Stimulated activated CD8-positive, alpha-beta memory T cell treated with anti-CD3 and anti-CD28 coated beads, Interleukin-4, amount 100 ng/mL, for 48 hours (primary cell): Measurements from ENCODE around the gene S100A11.
"Not testable (repeated sequence)": the region's sequence is repeated elsewhere in the genome, so short reads cannot be mapped to it uniquely, and the experiment has no call there.

Experiments
- DNase-seq: peaks from one replicate; pipeline ENCODE4 v3.0.0-alpha.2; 2020

The S100A11 gene

GRCh38 chr1:152036267-152037216 lies at the start of gene S100A11:
TSS of gene S100A11 (minus strand) at chr1:152037004. CDS start at chr1:152036915, 89 bp downstream.
- DNase-seq = peak; percentile 91

DNA sequence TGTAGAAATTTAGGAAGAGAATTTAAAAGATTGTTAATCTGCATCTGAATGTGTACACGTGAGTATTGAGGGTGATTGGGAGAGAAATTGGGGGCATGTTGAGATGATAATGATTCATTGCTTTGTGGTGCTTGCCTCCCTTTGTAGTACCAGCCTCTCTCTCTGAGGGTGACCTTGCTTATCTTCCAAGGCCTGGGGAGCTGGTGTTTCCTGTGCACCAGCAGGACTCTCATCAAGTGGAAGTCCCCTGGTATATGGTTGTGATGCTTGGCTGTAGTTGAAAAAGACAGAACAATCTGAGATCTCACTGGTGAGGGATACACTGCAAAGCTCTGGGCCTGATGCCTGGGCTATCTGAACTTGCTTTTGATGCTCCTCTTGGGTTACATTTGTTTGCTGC lies 48.0 kb upstream of the S100A11 start:
- no peak for DNase-seq

GRCh38 chr1:152081026-152081425 lies 44.2 kb upstream of the S100A11 start:
- not testable (repeated sequence) for DNase-seq

- DNase-seq = not testable (repeated sequence)
Observed at GRCh38 chr1:152080494-152080893, 43.7 kb upstream of the S100A11 start.

- DNase-seq = no peak
Observed at GRCh38 chr1:152078831-152079441, 42.1 kb upstream of the S100A11 start.

GRCh38 chr1:152072311-152072710 lies 35.5 kb upstream of the S100A11 start:
- no peak for DNase-seq

DNA sequence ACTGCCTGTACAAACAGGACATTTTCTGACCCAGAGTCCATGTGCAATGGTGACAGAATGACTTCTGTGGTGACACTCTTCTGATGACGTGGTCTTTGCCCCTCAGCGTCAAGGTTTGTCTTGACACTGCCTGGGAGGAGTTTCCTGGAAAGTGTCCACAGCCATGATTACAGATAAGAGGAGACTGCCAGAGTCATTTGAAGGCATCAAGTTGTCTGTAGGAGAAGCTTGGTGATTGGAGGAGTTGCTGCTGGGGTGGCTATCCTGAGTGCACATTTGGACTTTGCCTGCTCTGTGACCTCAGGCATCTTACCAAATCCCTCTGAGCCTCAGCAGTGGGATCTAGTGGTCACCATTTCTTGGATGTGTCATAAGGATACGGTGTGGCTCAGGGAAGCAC lies 34.3 kb upstream of the S100A11 start:
- no peak for DNase-seq

- DNase-seq = no peak
Observed at GRCh38 chr1:152067929-152068328, 31.1 kb upstream of the S100A11 start.

DNA sequence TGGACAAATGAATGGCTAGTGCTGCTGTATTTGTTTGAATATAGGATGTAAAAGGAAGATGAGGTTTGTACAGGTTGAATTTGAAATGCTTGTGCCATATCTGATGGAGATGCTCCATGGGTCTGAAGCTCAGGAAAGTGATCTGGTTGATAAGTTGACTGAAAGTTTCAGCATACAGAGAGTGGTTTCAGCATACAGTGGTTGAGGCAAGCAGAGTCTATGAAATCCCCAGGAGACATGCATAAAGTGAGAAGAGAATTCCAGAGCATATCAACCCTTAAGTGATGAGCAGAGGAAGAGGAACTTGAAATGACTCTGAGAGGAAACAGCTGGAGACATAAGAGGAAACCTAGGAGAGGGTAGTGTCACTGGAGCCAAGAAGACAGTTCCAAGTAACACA lies 30.3 kb upstream of the S100A11 start:
- no peak for DNase-seq

GRCh38 chr1:152061952-152062351 lies 25.1 kb upstream of the S100A11 start:
- no peak for DNase-seq

- no peak for DNase-seq
Observed at GRCh38 chr1:152053375-152053774, 16.6 kb upstream of the S100A11 start.

GRCh38 chr1:152052606-152053005 lies 15.8 kb upstream of the S100A11 start:
- DNase-seq = peak; percentile 94

GRCh38 chr1:152050886-152051675 lies 14.3 kb upstream of the S100A11 start:
- DNase-seq = no peak

DNA sequence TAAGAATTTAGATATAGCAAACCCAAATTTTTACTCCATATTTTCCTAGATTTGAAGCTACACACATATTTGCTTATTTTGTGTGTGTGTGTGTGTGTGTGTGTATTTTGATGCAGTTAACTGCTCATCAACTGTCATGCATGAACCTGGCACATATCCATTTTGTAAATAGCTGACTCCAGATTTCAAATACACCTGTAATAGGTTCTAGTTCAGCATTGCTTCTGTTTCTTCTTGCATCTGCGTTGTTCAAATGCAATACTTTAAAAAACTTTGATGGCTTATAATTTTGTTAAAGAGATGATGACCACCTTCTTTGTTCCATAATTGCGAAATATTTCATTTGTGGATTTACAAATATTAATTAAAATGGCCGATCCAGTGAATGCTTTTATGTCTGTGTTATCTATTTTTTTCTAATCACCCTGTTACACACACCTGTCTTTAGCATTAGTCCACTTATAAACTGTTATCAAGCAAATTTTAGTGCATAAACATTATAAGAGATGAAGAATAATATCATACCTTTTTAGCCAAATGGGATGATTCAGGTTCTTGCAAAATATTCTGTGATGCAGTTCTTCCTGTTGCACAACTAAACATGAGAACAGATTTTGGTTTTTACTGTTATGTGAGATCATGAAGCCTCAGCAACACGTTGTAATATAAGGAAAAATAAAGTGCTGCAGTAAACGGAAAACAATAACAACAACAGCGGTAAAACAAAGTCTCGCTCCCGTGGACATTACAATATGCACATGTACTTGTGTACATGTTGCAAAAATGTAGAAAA lies 12.7 kb upstream of the S100A11 start:
- DNase-seq = no peak

DNA sequence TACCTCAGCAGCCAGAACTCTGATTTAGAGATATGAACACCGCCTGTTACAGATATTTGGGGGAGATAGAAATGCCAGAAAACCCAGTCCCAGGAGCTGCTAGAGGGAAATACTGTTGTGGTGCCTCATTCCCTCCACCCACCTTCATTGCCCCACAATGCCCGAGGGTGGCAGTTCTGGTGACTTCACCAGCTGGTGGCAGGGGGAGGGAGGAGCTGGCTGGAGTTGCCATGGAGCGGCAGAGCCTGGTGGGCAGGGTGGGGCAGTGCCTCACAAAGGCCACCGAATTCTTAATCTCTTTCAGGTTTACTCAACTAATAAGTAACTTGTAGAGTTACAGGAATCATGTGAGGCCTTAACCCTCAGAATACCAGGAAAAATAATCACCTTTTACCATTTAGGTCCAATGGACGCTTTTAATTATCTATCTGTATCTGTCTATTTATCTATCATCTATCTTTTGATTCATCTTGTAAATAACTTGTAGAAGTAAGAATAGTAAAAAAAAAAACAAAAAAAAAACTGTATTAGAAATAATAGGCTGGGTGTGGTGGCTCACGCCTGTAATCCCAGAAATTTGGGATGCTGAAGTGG lies 11.7 kb upstream of the S100A11 start:
- peak; percentile 81 for DNase-seq

DNA sequence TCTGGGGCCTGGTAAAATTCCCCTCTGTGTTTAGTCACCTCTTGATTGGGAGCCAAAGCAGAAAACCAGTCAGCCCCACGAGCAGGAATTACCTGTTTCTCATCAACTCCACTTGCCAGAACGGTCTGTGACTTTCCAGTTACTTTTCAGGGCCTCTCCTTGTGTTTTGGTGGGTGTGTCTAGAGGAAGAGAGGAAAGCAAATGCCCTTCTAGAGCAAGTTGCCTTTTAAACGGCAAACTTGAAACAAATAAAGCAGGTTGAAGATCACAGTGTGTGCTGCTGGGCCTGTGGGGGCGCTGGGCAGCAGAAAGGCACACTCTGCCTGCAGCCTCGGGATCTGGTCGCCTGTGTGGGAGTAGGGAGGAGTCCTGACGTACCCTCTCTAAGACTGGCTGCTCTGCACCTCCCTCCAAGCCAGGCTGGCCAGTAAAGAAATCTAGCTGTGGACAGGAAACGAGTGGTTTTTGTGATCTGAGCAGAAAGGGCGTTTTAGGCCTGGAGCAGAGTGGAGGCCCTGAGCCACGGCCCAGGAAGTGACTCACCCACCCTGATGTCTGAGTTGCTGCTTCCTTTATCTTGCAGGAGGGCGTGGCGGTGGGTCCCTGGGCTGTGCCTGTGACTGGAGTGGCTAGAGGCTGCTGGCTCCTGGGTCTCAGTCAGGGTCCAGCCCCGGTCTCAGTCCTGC lies 11.1 kb upstream of the S100A11 start:
- DNase-seq = peak; percentile 90

GRCh38 chr1:152047413-152047729 lies 10.6 kb upstream of the S100A11 start:
- no peak for DNase-seq

- DNase-seq = no peak
Observed at GRCh38 chr1:152044386-152044785, 7.6 kb upstream of the S100A11 start.

GRCh38 chr1:152043870-152044269 lies 7.1 kb upstream of the S100A11 start:
- DNase-seq = no peak

DNA sequence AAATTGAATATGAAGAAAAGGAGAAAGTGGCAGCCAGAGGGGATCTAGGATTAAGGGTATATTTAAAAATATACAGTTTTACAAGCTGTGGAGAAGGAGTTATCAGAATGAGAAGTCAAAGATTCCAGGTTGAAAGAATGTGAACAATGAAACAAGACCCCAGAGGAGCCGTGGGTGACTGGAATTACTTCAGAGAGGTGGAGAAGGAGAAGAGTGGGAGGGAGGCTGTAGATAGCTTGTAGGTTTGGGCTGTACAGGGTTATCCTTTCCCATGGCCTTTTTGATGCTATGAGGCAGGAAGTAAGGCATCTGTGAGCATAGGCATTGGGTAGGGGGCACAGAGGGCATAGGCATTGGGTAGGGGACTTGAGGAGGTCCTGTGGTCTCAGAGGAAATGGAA lies 5.2 kb upstream of the S100A11 start:
- no peak for DNase-seq

- DNase-seq = no peak
Observed at GRCh38 chr1:152039886-152040285, 3.1 kb upstream of the S100A11 start.

- DNase-seq = no peak
Observed at GRCh38 chr1:152039461-152039860, 2.7 kb upstream of the S100A11 start.
